GM23248 (cell line): Measurements from ENCODE around the gene TM4SF20. TPM values are rescaled to one million over a fixed set of nuclear protein-coding genes. Genes with fewer than 3 reads are reported as not detected.
A peak's percentile ranks its signal among the peaks of the same experiment; 100 is the strongest.
"Not testable (repeated sequence)": the region's sequence is repeated elsewhere in the genome, so short reads cannot be mapped to it uniquely, and the experiment has no call there.

Experiments
- DNase-seq: peaks from one replicate; pipeline ENCODE4 v3.0.0-alpha.2; 2015
- H2AFZ ChIP-seq: fragments of 200-600 bp; sonication (generic); 2 replicates; pipeline ENCODE4 v1.6.1; 2016; ENCODE audit warnings: antibody characterized with exemption
- H3F3A ChIP-seq: fragments of 200-600 bp; sonication (generic); 2 replicates; pipeline ENCODE4 v1.6.1; 2016; ENCODE audit warnings: mild to moderate bottlenecking, antibody characterized with exemption, mixed run types; ENCODE audit not compliant: insufficient read depth
- H3K27ac ChIP-seq: fragments of 200-600 bp; sonication (generic); 2 replicates; pipeline ENCODE4 v1.5.1; 2016; ENCODE audit warnings: mild to moderate bottlenecking
- H3K27me3 ChIP-seq: fragments of 200-600 bp; sonication (generic); replicated peaks from 2 replicates; pipeline ENCODE4 v1.6.1; 2016; ENCODE audit warnings: mild to moderate bottlenecking; ENCODE audit not compliant: insufficient read depth
- H3K36me3 ChIP-seq: fragments of 200-600 bp; sonication (generic); 2 replicates; pipeline ENCODE4 v1.6.1; 2016; ENCODE audit warnings: low read depth, mild to moderate bottlenecking
- H3K4me1 ChIP-seq: fragments of 200-600 bp; sonication (generic); 2 replicates; pipeline ENCODE4 v1.6.1; 2016; ENCODE audit warnings: mild to moderate bottlenecking; ENCODE audit not compliant: insufficient read depth
- H3K4me2 ChIP-seq: fragments of 200-600 bp; sonication (generic); one replicate; pipeline ENCODE4 v1.6.1; 2016; ENCODE audit warnings: mild to moderate bottlenecking; ENCODE audit not compliant: unreplicated experiment
- H3K4me3 ChIP-seq: fragments of 200-600 bp; sonication (generic); 2 replicates; pipeline ENCODE4 v1.5.1; 2016; ENCODE audit warnings: mild to moderate bottlenecking
- H3K79me2 ChIP-seq: fragments of 200-600 bp; sonication (generic); 2 replicates; pipeline ENCODE4 v1.6.1; 2016; ENCODE audit warnings: mild to moderate bottlenecking; ENCODE audit not compliant: insufficient read depth
- H3K9ac ChIP-seq: fragments of 200-600 bp; sonication (generic); 2 replicates; pipeline ENCODE4 v1.6.1; 2016; ENCODE audit warnings: mild to moderate bottlenecking
- H3K9me2 ChIP-seq: fragments of 200-600 bp; sonication (generic); 2 replicates; pipeline ENCODE4 v1.6.1; 2016; ENCODE audit warnings: mixed run types, mild to moderate bottlenecking, moderate library complexity; ENCODE audit not compliant: insufficient read depth
- H3K9me3 ChIP-seq: fragments of 200-600 bp; sonication (generic); one replicate; pipeline ENCODE4 v1.6.1; 2017; ENCODE audit warnings: low read depth
- H4K20me1 ChIP-seq: fragments of 200-600 bp; sonication (generic); 2 replicates; pipeline ENCODE4 v1.6.0; 2016; ENCODE audit not compliant: insufficient read depth
- EZH2 ChIP-seq: fragments of 200-600 bp; sonication (generic); IDR thresholded peaks from 2 replicates; pipeline ENCODE4 v1.6.1; 2018; ENCODE audit warnings: antibody characterized with exemption, mild to moderate bottlenecking; ENCODE audit not compliant: insufficient read depth, poor library complexity, severe bottlenecking
- EZH2phosphoT487 ChIP-seq: fragments of 200-600 bp; sonication (generic); IDR thresholded peaks from 2 replicates; pipeline ENCODE4 v1.6.1; 2018; ENCODE audit warnings: antibody characterized with exemption, moderate library complexity, mild to moderate bottlenecking, low read depth; ENCODE audit not compliant: insufficient read depth
- WGBS, 2 experiments: methylation state at CpG; one replicate each; pipeline ENCODE4 v1.1.6; 2015 to 2017; ENCODE audit warnings: low lambda C conversion rate in 2 of 2, low coverage in 1 of 2; ENCODE audit errors: missing lambda C conversion rate in 2 of 2; 5-methylcytosine and 5-hydroxymethylcytosine counted together
- in situ Hi-C: fragments of 300-500 bp; cut with MboI; formaldehyde crosslinking; loops from 2 replicates; pipeline ENCODE4 v1.15.0; 2020
- polyA plus RNA-seq: library from polyadenylated mRNA; unstranded; fragments of >200 nt; fragmentation: Nextera tagmentation; extraction: Ambion mirVana; gene quantifications from 2 replicates; pipeline ENCODE4 v1.2.1, GENCODE V29; 2016
- total RNA-seq: library from RNA; depleted of rRNA; stranded (reverse); fragments of >200 nt; shearing (Covaris generic); gene quantifications from 2 replicates; pipeline ENCODE4 v1.2.3, GENCODE V29; 2014

The TM4SF20 gene
- total and polyA plus RNA-seq, 2 experiments from 2014 or later: 16.8 to 18.7 TPM

- 74% methylated on average over 3 of the region's 3 CpGs for WGBS, 2 experiments
- H3K9me3 ChIP-seq: no peaks in the 10 kb centered on the region
These were observed 10.1 kb upstream of the TM4SF20 start for GRCh38 chr2:227389231-227389630.

DNA sequence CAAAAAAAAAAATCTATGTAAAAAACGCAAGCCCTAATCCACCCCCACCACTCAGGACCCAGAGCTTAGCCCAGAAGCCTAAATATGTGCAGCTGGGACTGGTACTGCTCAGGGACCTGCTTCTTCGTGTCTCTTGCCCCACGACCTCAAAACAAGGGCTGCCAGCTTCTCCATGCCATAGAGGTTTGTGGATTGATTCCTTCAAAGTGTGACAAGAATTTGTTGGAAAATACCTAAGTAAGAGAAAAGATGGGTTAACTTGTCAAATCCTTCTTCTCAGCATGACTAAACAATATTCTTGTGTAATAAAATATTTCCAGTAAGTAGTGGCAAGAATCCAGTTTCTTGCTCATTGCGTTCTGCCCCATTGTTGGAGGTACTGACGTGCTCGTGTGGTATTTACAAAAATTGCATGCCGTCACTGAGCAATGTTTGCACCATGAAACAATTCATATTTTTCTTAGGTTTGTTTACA is 9.5 kb upstream of the TM4SF20 start:
- Histone ChIP-seq H3K27me3 (no peaks in the 10 kb centered on the region), H3F3A (peaks cover 26% of the 10 kb centered on the region), H3K4me2 (peak overlapping the region; percentile 27), H4K20me1 (no peaks in the 10 kb centered on the region), H3K27ac (peak overlapping the region; percentile 82), H3K9ac (peak overlapping the region; percentile 44), H3K4me3 (no peak overlapping the region), H2AFZ (no peak overlapping the region), H3K4me1 (peaks cover 35% of the 10 kb centered on the region), H3K36me3 (no peaks in the 10 kb centered on the region), H3K9me3 (no peaks in the 10 kb centered on the region), H3K9me2 (no peaks in the 10 kb centered on the region), H3K79me2 (no peaks in the 10 kb centered on the region)
- in situ Hi-C loops: no loop called here
- DNase-seq: peak; percentile 99
- 17 to 20% methylated on average over 7 of the region's 7 CpGs for whole genome bisulfite sequencing, 2 experiments
- TF ChIP-seq EZH2phosphoT487: no peak
- TF ChIP-seq EZH2: no peak

More at GRCh38 chr2:227389231-227389630, 10.1 kb upstream of the TM4SF20 start:
- H3K79me2 ChIP-seq: no peaks in the 10 kb centered on the region
- peaks cover 27% of the 10 kb centered on the region for H3F3A ChIP-seq
- peak overlapping the region; percentile 82 for H3K27ac ChIP-seq
- H2AFZ ChIP-seq: no peak overlapping the region
- H3K9me2 ChIP-seq: no peaks in the 10 kb centered on the region
- in situ Hi-C loops: no loop called here
- H3K4me3 ChIP-seq: no peak overlapping the region
- H3K9ac ChIP-seq: peak overlapping the region; percentile 26
- peak overlapping the region; percentile 27 for H3K4me2 ChIP-seq
- no peaks in the 10 kb centered on the region for H4K20me1 ChIP-seq
- no peaks in the 10 kb centered on the region for H3K36me3 ChIP-seq
- TF ChIP-seq EZH2 (no peak), EZH2phosphoT487 (no peak)
- no peak for DNase-seq
- no peaks in the 10 kb centered on the region for H3K27me3 ChIP-seq
- peaks cover 38% of the 10 kb centered on the region for H3K4me1 ChIP-seq

DNA sequence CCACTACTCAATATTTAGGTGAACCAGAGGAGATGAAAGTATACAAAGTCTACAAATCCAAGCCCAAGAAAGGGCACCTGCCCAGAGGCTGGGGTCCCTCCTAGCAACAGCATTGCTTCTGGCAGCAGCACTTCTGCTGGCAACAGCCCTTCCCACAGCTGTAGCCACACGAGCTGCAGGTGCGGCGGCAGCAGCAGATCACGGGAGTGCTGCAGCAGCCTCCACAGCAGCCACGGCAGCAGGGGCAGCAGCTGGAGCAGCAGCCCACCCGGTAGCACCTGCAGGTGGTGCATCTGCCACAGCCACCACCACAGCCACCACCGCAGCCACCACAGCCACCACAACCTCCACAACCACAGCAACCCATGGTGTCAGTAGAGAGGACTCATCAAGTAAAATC is 8.5 kb upstream of the TM4SF20 start, which contains the start of gene SCYGR1:
Gene SCYGR1, minus strand, starts transcription at position 367 of the 400 bp plus-strand sequence. Its CDS starts 0 bp downstream, at position 367.
- Histone ChIP-seq H3K4me1 (peaks cover 29% of the 10 kb centered on the region), H3F3A (peaks cover 17% of the 10 kb centered on the region; the same call in 1 of the 2 replicates), H3K27ac (peak within 1 kb of the TSS; percentile 82), H3K9ac (peak within 1 kb of the TSS; percentile 44)
- in situ Hi-C loops, H3K4me2 ChIP-seq, H3K79me2 ChIP-seq, H3K9me3 ChIP-seq, H4K20me1 ChIP-seq, H2AFZ ChIP-seq, H3K9me2 ChIP-seq, DNase-seq, H3K27me3 ChIP-seq, H3K4me3 ChIP-seq, H3K36me3 ChIP-seq: not testable (repeated sequence)
- WGBS, 2 experiments: 70 to 84% methylated on average over 7 of the region's 7 CpGs

DNA sequence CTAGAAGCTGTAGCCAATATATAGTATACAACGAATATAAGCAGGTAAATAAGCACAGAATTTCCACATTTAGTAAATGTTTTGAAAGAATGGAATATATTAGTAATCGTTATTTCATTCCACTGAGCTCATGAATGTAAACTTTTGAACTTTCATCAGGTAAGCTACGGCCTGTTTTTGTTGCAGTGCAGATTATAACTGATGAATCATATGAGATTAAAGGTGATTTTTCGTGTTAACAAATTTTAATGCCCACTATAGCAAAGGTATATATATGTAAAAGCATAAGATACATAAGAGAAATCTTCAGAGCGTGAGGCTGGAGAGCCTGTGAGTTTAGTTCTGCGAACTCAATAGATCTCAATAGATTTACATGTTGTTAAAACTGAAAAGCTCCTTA is 7.5 kb upstream of the TM4SF20 start:
- no peak for DNase-seq
- 89 to 90% methylated on average over 6 of the region's 6 CpGs for WGBS, 2 experiments
- no peak for TF ChIP-seq EZH2phosphoT487
- TF ChIP-seq EZH2: no peak
- no peak overlapping the region for H3K9ac ChIP-seq
- H3K36me3 ChIP-seq: no peaks in the 10 kb centered on the region
- no peaks in the 10 kb centered on the region for H3K9me2 ChIP-seq
- no peak overlapping the region for H2AFZ ChIP-seq
- H3K4me1 ChIP-seq: peaks cover 29% of the 10 kb centered on the region
- H3K27me3 ChIP-seq: no peaks in the 10 kb centered on the region
- in situ Hi-C loops: no loop called here
- no peak overlapping the region for H3K27ac ChIP-seq
- no peak overlapping the region for H3K4me2 ChIP-seq
- no peaks in the 10 kb centered on the region for H3K79me2 ChIP-seq
- no peak overlapping the region for H3K4me3 ChIP-seq
- no peaks in the 10 kb centered on the region for H4K20me1 ChIP-seq
- H3K9me3 ChIP-seq: no peaks in the 10 kb centered on the region
- H3F3A ChIP-seq: peaks cover 24% of the 10 kb centered on the region; the same call in 1 of the 2 replicates

DNA sequence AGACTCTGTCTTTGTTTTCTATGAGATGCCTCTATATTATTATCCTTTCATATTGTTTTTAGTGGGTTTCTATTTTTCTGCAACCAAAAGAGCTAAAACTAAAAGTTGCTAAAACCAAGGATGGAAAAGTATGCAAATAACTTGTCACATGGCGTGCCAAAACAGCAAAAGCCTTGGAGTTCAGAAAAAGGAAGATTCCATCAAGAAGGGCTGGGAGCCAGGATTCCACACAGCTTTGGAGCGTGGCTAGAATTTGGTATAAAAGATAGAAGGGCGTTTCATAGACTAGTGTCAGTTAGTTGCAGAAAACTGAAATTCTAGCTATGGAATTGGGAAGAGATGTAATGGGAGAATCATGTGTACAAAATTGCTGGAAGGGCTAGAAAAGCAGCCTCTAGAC is 4.6 kb upstream of the TM4SF20 start:
- H3K4me2 ChIP-seq: no peak overlapping the region
- H3K36me3 ChIP-seq: no peaks in the 10 kb centered on the region
- H3K9me3 ChIP-seq: no peaks in the 10 kb centered on the region
- peaks cover 31% of the 10 kb centered on the region for H3K4me1 ChIP-seq
- WGBS, 2 experiments: 31 to 40% methylated on average over 3 of the region's 3 CpGs
- DNase-seq: peak; percentile 56
- H3K9ac ChIP-seq: peak overlapping the region; percentile 1; the same call in 1 of the 2 replicates
- no peaks in the 10 kb centered on the region for H4K20me1 ChIP-seq
- H3K27me3 ChIP-seq: no peaks in the 10 kb centered on the region
- no peaks in the 10 kb centered on the region for H3K79me2 ChIP-seq
- H3K9me2 ChIP-seq: no peaks in the 10 kb centered on the region
- peaks cover 27% of the 10 kb centered on the region for H3F3A ChIP-seq
- in situ Hi-C loops: no loop called here
- peak overlapping the region; percentile 47 for H2AFZ ChIP-seq
- peak overlapping the region; percentile 6; the same call in 1 of the 2 replicates for H3K27ac ChIP-seq
- no peak overlapping the region for H3K4me3 ChIP-seq
- TF ChIP-seq EZH2phosphoT487: no peak
- no peak for TF ChIP-seq EZH2

DNA sequence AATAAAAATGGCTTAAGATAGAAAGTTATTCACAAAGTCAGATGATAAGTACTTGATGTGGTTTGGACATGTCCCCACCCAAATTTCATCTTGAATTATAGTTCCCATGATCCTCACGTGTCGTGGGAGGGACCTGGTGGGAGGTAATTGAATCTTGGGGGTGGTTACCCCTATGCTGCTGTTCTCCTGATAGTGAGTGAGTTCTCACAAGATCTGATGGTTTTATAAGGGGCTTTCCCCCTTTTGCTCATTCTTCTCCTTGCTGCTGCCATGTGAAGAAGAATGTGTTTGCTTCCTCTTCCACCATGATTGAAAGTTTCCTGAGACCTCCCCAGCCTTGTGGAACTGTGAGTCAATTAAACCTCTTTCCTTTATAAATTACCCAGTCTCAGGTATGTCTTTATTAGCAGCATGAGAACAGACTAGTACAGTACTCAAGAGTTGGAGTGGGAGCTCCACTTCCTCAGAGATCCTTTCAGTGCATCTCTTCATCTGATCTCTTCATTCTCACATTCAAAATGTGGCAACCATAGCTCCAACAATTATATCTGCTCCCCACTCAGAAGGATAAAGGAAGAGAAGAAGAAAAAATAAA is 3.2 kb upstream of the TM4SF20 start:
- H3K27ac ChIP-seq: not testable (repeated sequence)
- H2AFZ ChIP-seq: 0 out of 2 replicates have a peak overlapping the region, but pooled peaks have one; percentile 10
- 66 to 69% methylated on average over 2 of the region's 2 CpGs for WGBS, 2 experiments

More for the DNA sequence above, 3.2 kb upstream of the TM4SF20 start:
- H3K9ac ChIP-seq, in situ Hi-C loops, H3K27me3 ChIP-seq, H3K9me2 ChIP-seq, H3K79me2 ChIP-seq, H3K4me2 ChIP-seq, DNase-seq, H3K4me3 ChIP-seq, H3K9me3 ChIP-seq, H3K36me3 ChIP-seq, H4K20me1 ChIP-seq: not testable (repeated sequence)
- Histone ChIP-seq H3K4me1 (peaks cover 36% of the 10 kb centered on the region), H3F3A (peaks cover 40% of the 10 kb centered on the region)
